Dedifferentiated amniotic fluid mesenchymal stem cell (primary cell): ENCODE data around the gene KCNMA1.
"Not testable (repeated sequence)": the region's sequence is repeated elsewhere in the genome, so short reads cannot be mapped to it uniquely, and the experiment has no call there.

ENCODE experiments used
- DNase-seq: peaks from one replicate; pipeline ENCODE4 v3.0.0-alpha.2; 2016; ENCODE audit errors: extremely low spot score

The KCNMA1 gene

GRCh38 chr10:77604941-77605351, 32.7 kb downstream of the KCNMA1 start:
- DNase-seq, result no peak

GRCh38 chr10:77604063-77604462, 33.5 kb downstream of the KCNMA1 start:
- DNase-seq, result no peak

- no peak for DNase-seq
These were observed 34.1 kb downstream of the KCNMA1 start for GRCh38 chr10:77603534-77603927.

DNA sequence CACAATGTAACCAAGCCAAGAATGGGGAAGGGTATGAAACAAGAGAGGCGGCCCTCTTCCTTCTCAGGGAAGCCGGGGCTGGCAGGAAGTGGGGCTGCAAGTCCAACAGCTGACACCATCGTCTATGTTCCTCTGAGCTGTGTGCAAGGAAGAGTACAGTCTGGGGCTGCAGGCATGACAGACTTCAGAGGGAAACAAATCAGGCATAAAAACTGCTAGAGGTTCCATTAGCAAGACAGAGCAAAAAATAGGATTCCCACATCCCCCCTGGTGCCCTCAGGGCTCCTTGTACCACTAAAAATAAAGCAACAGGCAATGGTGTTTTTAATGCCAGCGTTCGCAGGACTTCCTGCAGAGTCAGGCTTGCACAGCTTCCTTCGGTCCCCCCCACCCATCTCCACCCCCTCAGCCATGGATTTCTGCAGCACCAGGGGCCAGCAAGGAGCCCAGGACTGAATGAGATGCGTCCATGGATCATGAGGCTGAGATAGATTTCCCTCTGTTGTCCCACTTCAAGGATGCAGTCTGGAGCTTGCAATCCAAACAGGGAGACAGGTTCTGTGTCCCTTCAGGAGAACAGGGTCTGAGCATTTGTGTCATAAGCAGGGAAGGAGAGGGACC, 34.6 kb downstream of the KCNMA1 start:
- no peak for DNase-seq

DNA sequence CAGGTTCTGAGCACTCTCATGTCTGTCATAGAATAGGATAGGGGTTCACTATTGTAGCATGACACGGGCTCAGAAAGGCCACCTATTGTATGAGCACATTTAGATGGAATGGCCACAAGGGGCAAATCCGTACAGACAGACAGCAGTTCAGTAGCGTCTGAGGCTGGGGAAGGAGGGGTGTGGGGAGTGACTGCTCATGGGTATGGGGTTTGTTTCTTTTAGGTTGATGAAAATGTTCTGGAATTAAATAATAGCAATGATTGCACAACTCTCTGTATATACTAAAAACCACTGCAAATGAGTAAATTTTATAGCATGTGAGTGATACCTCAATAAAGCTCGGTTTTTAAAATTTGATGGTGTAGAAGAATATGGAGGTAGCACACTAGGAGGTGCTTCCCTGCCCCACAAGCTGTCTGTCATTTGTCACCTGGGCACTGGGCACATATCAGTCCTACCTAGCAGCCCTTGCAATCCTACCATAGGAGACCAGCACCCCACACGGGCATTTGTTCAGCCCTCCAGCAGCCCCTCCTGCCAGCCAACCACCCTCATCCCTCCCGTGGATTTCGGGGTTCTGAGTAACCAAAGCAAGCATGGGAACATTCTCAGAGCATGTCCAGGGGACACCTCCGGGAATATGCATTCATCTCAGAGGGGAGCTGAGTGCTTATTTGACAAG, 35.2 kb downstream of the KCNMA1 start:
- peak; percentile 32 for DNase-seq

DNA sequence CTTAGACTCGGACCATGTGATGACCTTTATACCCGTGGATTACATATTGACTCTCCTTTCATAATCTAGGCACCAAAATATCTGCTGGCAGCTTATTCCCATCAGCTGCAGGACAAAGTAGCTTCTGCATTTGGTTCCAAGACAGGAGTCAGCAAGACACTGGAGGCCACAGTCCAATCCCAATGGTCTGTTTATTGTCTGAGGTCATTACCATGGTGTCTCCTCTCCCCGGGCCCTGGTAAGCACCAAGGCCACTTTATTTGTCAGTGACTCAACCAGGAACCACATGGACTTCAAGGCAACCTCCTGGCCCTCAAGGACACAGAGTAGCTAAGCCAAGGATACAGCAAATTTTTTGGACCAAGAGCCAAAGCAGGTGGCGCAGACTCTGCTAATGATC, 36.1 kb downstream of the KCNMA1 start:
- no peak for DNase-seq

GRCh38 chr10:77600640-77601039, 37.0 kb downstream of the KCNMA1 start:
- no peak for DNase-seq

- no peak for DNase-seq
These were observed 38.0 kb downstream of the KCNMA1 start for GRCh38 chr10:77599651-77600050.

- no peak for DNase-seq
These were observed 39.0 kb downstream of the KCNMA1 start for GRCh38 chr10:77598606-77599005.

DNA sequence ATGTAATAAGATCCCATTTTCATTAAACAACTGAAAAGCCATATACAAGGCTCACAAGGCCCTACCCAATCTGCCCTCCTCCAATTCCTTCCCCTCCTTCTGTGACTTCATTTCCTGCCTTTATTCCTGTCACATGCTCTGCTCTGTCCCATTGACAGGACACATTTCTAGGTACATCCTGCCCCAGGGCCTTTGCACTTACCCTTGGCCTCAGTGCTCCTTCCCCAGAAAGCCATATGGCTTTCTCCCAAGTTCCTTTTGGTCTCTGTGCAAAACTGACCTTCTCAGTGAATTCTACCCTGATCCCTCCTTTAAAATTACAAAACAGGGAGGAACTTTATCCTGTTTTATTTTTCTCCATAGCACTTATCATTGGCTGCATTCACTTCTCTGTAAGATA, 40.0 kb downstream of the KCNMA1 start:
- no peak for DNase-seq

GRCh38 chr10:77594471-77594783, 43.2 kb downstream of the KCNMA1 start:
- no peak for DNase-seq

- no peak for DNase-seq
These were observed 43.7 kb downstream of the KCNMA1 start for GRCh38 chr10:77593771-77594470.

GRCh38 chr10:77592946-77593636, 44.5 kb downstream of the KCNMA1 start:
- DNase-seq, result peak; percentile 84

GRCh38 chr10:77592510-77592909, 45.1 kb downstream of the KCNMA1 start:
- no peak for DNase-seq

DNA sequence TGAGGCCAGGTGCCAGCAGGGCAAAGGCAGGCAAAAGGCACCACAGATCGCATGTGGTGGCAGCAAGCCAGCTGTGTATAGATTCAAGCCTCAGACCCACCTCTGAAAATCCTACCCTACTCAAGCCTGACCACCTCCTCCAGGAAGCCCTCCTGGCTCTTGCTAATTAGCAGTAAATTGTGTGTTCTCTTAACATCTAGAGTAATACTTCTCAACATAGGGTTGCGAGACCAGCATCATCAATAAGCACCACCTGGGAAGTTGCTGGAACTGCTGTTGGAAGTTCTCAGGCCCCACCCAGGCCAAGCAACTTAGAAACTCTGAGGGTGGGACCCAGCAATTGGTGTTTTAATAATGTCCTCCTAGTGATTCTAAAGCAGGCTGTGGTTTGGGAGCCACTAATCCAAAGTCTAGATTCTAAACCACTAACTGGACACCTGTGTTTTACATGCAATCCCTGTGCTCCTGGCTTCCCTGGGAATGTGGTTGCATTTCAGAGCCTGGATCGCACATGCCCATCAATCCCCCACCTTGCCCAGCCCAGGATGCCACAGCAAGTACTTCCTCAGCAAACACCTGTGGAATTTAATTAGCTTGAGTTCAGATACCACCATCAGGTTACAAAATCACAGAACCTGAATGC, 46.2 kb downstream of the KCNMA1 start:
- no peak for DNase-seq

GRCh38 chr10:77590344-77591237, 47.0 kb downstream of the KCNMA1 start:
- DNase-seq, result no peak

DNA sequence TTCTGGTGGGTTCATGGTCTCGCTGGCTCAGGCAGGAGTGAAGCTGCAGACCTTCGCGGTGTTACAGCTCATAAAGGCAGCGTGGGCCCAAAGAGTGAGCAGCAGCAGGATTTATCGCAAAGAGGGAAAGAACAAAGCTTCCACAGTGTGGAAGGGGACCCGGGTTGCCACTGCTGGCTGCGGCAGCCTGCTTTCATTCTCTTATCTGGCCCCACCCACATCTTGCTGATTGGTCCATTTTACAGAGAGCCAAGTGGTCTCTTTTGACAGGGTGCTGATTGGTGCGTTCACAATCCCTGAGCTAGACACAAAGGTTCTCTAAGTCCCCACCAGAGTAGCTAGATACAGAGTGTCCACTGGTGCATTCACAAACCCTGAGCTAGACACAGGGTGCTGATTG, 47.9 kb downstream of the KCNMA1 start:
- DNase-seq, result not testable (repeated sequence)

DNA sequence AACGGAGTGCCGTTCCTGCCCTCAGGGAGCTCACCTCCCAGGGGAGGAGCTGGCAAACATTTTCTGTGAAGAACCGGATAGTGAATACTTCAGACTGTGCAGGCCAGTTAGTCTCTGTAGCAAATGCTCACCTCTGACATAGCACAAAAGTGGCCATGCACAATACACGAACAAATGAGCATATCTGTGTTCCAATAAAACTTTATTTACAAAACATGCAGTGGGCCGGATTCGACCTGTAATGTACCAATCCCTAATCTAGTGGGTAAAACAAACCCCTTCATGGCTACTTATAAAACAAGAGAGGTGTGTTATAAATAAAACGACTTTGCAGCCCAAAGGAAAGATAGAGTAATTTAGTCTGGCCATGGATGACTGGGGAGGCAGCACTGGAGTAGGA, 48.7 kb downstream of the KCNMA1 start:
- no peak for DNase-seq

GRCh38 chr10:77587416-77587790, 50.2 kb downstream of the KCNMA1 start:
- no peak for DNase-seq

DNA sequence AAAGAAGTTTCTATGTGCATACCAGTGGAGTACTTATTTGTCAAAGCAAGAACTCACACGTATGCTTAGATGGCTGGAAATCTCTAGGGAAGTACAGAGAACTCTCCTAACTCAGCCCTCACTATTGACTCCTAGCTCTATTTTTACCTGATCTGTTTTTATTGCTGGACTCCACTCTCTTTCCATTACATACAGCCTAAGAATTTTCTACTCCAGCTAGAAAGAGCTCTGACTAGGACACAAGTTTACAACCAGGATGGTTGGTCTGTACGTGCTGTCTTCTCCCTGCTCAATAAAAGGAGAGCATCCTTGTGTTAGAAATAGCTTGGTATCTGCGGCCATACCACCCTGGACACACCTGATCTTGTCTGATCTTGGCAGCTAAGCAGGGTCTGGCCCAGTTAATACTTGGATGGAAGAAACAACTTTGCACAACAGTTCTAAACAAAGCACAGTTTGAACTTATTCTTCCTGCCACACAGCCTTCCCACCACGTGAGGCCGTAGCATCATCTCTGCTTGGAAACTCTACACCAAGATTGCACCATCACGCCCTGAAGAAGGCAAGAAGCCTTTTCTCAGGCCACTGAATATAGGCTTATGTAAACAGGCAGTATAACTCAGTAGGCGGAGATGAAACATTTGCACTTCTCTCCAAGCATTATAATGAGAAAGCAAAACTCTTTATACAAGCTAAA, 50.7 kb downstream of the KCNMA1 start:
- DNase-seq, result peak; percentile 91

GRCh38 chr10:77584938-77585337, 52.7 kb downstream of the KCNMA1 start:
- DNase-seq, result no peak
